HG03039 (cell line): ENCODE results near the gene ITSN1.

Experiments used
- ATAC-seq: cut with Tn5 transposase; IDR thresholded peaks from one replicate; pipeline ENCODE4 v1.9.1; 2021; ENCODE audit warnings: mild to moderate bottlenecking, moderate library complexity; ENCODE audit not compliant: unreplicated experiment

The ITSN1 gene

GRCh38 chr21:33680870-33681269 lies 38.6 kb downstream of the ITSN1 start:
- no peak for ATAC-seq

GRCh38 chr21:33682992-33683627 lies 40.8 kb downstream of the ITSN1 start:
- no peak for ATAC-seq

DNA sequence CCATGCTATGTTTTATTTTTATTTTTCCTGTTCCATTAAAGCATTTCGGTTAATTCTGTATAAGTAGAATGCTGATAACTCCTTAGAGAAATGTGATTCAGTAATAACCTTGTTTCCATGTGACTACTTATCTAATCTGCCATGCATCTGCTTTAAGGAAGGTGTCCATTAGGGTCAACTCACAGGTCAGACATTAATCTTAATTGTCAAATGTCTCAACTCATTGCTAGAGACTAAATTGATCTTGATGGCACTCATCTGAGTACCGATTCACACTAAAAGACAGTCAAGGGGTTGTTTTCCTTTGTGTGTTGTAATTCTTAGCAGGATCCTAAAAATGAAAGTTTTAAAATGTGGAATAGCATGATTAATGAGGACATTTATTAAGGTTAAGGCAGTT lies 41.8 kb downstream of the ITSN1 start:
- ATAC-seq = no peak

DNA sequence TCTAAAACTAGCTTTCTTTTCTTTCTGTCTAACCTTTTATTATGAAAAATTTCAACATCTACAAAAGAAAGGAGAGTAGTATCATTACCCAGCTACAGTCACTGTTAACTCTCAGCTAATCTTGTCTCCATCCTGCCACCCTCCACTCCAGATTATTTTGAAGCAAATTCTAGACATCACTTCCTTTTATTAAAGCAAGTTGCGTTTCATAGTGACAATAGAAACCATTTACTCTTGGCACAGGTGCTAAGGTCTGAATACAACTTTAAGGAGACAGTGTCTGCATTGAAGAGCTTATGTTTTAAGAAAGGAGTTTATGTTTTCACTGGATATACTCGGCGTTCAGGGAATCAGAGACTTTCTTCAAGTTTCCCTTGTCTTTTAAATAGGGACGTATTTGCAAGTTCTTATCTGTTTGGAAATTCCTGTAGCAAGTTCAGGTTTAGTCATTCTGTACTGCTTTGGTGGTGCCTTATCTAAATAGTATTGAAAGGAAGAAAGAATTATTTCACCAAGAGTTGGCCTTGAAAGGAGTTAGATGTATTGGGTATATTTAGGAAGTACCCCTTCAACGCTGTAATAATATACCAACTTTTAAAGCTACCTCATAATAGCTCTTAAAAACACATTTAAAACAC lies 42.7 kb downstream of the ITSN1 start:
- no peak for ATAC-seq

- no peak for ATAC-seq
Observed at GRCh38 chr21:33685613-33686197, 43.4 kb downstream of the ITSN1 start.

- no peak for ATAC-seq
Observed at GRCh38 chr21:33686386-33686785, 44.1 kb downstream of the ITSN1 start.

DNA sequence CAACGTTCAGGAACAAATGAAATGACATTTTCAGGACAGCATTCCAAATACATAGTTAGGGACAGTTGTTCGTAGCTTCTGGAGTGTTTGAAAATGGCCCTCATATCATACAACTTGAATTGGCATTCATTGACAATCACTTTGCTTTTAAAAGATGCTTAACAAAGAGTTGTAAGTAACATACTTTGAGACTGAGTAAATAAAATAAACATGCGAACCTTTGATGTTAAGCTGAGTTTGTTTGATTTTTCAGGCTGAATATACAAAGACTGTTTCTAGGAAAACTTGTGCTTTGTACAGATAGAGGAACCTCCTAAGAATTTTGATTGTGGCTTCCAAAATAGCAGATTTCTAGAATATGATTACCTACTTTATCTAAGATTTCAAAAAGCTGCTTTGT lies 45.3 kb downstream of the ITSN1 start:
- no peak for ATAC-seq

DNA sequence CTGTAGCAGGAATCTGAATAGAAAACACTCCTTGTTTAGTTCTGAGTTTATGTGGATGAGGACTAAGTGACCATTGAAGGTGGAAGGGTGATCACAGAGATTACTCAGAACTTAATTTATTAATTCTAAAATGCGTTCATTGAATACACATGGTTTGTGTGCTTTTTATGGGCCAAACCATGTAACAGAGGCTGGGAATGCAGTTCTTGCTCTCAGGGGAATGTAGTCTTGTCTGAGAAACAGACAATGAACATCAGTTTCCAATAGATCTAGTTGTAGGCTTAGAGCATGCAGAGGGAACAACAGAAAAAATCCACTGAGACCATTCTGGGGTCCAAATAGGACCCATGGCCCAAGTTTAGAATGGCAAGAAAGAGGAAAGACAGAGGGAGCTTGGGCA lies 46.1 kb downstream of the ITSN1 start:
- ATAC-seq = no peak

GRCh38 chr21:33690874-33691273 lies 48.6 kb downstream of the ITSN1 start:
- no peak for ATAC-seq

DNA sequence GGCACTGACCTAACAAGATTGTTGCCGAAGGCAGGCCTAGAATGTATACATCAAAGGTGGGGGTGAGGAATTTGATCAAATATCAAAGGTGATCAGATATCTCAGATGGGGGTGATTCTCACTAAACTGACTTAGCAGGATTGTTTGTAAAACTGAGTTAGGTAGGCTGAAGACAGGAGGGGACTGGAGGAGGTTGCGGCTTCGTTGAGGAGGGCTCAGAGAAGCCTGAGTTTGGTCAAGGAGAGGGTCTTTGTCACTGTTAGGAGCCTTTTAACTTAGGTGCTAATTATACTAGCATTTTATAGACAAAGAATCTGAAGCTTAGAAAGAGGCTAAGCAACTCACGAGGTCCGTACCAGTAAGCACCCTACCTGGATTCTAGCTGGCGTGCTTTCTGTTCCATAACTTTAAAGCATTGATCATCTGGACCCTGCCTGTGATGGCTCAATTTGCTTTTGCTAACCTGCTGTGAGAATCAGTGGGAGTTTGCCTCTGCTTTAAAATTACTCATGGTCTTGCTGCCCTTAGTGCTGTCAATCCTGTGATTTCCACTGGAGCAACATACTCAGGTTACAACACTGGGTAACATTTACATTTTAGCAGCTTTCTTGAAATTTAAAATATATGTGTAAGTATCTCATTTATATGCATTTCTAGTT lies 49.8 kb downstream of the ITSN1 start:
- no peak for ATAC-seq

DNA sequence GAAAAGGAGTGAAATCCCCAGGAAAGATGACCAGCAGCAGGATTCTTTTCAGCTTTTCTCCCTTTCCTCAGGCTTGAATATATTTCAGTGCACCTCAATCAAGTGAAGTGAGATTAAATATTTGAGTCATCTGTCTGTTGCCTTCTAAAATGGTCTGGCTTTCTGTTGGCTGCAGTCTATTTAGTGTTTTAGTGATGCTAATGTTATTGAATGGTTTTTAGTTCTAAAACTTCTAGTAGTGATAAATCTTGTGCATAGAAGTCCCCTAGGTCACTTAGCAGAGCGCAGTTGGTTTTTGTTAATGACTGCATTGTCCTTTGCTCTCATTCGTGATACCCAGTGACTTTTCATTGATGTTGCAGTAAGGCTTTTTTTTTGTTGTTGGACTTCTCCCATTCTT lies 53.5 kb downstream of the ITSN1 start:
- ATAC-seq = no peak

GRCh38 chr21:33696465-33696864 lies 54.2 kb downstream of the ITSN1 start:
- ATAC-seq = no peak

DNA sequence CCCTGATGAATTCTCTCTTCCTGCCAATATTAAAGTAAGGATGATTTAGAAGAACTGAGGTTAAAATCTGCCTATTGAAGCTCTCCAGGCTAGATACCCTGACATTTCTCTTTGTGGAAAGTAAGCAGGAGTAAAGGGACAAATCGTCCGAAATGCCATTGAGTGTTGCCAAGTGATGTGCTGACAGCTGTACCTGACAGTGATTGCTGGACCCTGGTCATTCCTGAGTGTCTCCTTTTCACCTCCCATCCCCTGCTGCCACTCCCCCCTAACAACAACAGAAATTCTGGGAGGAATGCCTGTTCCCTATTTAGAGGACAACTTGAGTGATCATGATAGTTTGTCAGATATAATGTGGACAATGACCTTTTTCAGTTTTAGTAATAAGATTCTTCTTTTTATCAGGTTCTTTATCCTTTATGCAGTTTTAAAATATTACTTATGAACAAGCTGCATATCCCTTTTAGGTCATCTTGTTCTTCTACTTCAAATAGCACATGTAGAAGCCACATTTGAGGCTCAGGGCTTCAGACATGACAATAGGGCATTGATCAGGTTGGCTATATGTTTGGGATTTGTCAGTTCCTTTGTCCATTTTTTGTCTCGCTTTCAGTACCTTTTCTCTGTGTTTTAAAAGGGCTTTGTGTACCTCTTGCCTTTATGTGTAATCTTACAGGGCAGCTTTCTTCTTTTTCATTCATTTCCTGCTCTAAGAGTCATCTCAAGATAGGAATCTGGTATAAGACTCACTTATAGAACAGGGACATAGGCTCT lies 56.0 kb downstream of the ITSN1 start:
- ATAC-seq = no peak

DNA sequence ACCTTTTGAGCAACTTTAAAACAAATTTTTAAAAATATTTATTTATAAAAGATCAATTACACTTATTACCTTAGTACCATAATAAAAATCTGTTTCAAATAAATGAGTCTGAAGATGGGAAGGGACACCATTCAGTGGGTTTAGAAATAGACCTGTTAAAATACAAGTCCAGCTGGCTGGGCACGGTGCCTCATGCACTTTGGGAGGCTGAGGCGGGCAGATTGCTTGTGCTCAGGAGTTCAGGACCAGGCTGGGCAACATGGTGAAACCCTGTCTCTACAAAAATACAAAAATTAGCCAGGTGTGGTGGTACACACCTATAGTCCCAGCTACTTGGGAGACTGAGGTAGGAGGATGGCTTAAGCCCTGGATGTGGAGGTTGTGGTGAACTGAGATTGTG lies 57.0 kb downstream of the ITSN1 start:
- no peak for ATAC-seq

DNA sequence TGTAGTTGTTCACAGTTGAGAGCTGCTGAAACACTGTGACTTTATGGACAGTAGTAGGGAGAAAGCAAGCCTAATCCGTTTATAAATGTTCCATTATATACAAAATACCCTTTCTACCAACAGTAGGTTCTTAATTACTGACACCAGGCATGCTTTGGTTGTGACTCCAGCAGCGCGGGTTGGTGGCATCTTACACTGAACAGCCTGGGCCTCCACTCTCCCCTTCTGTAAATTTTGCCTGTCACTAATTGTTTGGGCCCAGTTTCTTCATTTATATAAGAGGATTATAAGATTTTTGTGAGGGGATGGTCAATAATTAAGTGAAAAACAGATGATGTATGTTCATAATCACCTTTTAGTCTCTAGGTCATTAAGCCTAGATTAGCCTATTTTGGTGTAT lies 58.2 kb downstream of the ITSN1 start:
- ATAC-seq = no peak

- ATAC-seq = no peak
Observed at GRCh38 chr21:33703750-33704606, 61.7 kb downstream of the ITSN1 start.

DNA sequence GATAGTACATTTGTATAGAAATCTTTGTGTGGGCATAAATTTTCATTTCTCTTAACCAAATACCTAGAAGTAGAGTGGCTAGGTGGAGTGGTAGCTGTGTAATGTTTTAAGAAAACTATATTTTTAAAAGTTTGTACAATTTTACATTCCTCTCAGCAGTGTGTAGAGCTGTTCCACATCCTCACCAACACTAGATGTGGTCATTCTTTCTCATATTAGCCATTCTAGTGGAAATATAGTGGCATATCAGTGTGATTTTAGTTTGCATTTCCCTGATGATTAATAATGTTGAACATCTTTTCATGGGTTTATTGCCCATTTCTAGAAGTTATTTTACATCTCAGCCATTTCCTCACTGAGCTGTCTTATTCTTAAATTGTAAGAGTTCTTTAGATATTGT lies 65.5 kb downstream of the ITSN1 start:
- no peak for ATAC-seq

GRCh38 chr21:33708874-33709273 lies 66.6 kb downstream of the ITSN1 start:
- no peak for ATAC-seq

- no peak for ATAC-seq
Observed at GRCh38 chr21:33712022-33712803, 69.9 kb downstream of the ITSN1 start.

- no peak for ATAC-seq
Observed at GRCh38 chr21:33721081-33721480, 78.8 kb downstream of the ITSN1 start.
